CD4-positive, alpha-beta T cell treated with Interleukin-6 at 100 ng/mL for 8 hours (primary cell): ENCODE results near the gene PLD1.
"Not testable (repeated sequence)": the region's sequence is repeated elsewhere in the genome, so short reads cannot be mapped to it uniquely, and the experiment has no call there.

Experiments
- DNase-seq: peaks from one replicate; pipeline ENCODE4 v3.0.0-alpha.2; 2020; ENCODE audit warnings: mixed read lengths, low spot score

The PLD1 gene

GRCh38 chr3:171658841-171659240, 151.4 kb downstream of the PLD1 start:
- no peak for DNase-seq

DNA sequence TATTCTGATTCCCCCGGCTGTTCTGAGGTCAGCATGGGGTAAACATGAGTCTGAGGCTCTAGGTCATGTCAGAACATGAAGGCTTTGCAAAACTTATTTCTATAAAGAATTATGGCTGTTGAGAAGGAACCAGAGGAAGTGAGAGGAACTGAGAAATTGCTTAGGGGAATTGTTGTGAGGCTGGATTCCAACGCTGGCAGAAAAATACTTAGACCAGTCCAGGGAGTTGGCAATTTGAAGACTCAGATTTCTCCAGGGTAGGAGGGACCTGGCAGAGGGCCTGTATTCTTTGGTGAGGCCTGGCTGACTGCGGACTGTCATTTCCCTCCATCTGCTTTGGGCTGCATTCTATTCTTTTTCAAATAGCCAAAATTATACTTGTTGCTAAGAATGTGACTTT, 155.5 kb downstream of the PLD1 start:
- no peak for DNase-seq

- DNase-seq: no peak
Measured at GRCh38 chr3:171654326-171654725, 156.0 kb downstream of the PLD1 start.

DNA sequence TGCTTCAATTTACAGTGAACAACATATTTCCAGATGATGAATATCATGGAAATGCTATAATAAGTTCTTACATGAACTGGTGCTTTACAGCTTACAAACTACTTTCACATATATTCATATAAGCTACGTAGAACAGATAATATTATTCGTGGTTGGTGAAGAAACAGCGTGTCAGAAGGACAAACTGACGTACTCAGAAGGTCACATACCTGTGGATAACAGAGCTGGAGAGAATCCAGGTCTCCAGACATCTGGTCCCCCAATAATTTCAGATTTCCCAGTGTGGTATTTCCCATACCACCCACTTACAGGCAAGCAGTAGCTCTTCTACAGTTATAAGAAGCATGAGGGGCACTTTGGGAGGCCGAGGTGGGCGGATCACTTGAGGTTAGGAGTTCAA, 156.6 kb downstream of the PLD1 start:
- DNase-seq: no peak

- no peak for DNase-seq
Measured at GRCh38 chr3:171652932-171653331, 157.4 kb downstream of the PLD1 start.

GRCh38 chr3:171649911-171650592, 160.2 kb downstream of the PLD1 start:
- DNase-seq: no peak

GRCh38 chr3:171649267-171649666, 161.0 kb downstream of the PLD1 start:
- no peak for DNase-seq

DNA sequence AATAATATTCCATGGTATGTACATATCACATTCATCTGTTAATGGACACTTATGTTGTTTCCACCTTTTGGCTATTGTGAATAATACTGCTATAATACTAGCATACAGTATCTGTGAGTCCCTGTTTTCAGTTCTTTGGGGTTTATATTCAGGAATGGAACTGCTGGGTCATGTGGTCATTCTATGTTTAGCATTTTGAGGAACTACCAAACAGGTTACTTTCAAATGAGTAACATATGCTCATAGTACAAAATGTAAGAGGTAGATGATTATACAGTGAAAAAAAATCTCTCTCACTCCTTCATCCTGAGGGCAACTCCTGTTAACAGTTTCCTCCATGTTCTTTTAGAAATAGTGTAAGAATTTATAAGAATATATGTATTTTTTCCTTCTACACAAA, 162.2 kb downstream of the PLD1 start:
- no peak for DNase-seq

- DNase-seq: no peak
Measured at GRCh38 chr3:171646357-171647133, 163.7 kb downstream of the PLD1 start.

- DNase-seq: no peak
Measured at GRCh38 chr3:171644681-171645080, 165.6 kb downstream of the PLD1 start.

- DNase-seq: no peak
Measured at GRCh38 chr3:171643681-171644080, 166.6 kb downstream of the PLD1 start.

DNA sequence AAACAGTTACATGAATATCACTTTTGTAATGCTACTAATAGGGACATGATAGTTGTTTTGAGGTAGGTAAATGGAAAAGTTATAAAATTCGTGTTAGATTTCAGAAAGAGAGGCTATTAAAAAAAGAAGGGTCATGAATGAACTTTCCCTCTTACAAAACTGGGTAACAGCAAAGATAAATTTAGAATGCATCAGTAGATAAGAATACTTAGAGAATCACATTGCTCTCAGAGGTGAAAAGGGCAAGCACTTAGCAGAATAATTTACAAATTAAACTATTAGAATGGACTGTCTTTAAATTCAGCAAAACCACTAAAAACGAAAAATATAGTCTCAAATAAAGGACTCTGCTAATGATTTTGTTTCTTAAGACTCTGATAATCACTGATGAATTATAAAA, 167.2 kb downstream of the PLD1 start:
- DNase-seq: no peak

- no peak for DNase-seq
Measured at GRCh38 chr3:171640520-171641412, 169.5 kb downstream of the PLD1 start.

- no peak for DNase-seq
Measured at GRCh38 chr3:171636666-171637065, 173.6 kb downstream of the PLD1 start.

- no peak for DNase-seq
Measured at GRCh38 chr3:171632766-171633165, 177.5 kb downstream of the PLD1 start.

GRCh38 chr3:171626799-171627198, 183.5 kb downstream of the PLD1 start:
- not testable (repeated sequence) for DNase-seq

DNA sequence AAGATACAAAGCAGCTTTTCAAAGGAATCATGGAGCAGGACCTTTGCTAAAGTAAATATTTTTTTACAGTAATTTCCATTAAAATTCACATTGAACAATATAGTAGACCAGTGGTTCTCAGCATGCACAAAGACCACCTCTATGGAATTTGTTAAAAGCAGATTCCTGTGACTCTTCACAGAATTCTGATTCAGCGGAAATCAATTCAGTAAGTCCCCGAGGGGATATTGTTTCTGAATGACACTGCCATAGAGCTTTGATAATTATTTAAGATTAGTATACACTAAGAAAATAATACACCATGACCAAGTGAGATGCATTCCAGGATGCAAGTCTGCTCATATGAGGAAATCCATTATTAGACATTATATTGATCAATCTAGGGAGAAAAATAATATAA, 188.2 kb downstream of the PLD1 start:
- no peak for DNase-seq

- no peak for DNase-seq
Measured at GRCh38 chr3:171620825-171621434, 189.4 kb downstream of the PLD1 start.

DNA sequence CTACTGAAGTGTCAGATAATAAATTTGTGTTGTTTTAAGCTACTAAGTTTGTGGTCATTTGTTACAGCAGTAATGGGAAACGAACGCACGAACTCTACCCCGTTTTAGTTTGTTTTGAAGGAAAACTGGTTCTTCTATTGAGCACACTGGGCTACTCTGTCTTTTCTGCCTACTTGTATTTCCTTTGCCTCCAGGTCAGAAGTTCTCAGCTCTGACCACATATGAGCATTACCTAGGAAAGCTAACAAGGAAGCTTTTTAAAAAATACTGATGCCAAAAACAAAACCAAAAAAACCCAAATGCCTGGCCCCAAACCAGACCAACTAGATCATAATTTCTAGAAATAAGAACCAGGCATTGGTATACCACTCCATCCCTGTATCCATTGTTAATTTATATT, 193.5 kb downstream of the PLD1 start:
- no peak for DNase-seq

- no peak for DNase-seq
Measured at GRCh38 chr3:171615686-171616085, 194.6 kb downstream of the PLD1 start.

DNA sequence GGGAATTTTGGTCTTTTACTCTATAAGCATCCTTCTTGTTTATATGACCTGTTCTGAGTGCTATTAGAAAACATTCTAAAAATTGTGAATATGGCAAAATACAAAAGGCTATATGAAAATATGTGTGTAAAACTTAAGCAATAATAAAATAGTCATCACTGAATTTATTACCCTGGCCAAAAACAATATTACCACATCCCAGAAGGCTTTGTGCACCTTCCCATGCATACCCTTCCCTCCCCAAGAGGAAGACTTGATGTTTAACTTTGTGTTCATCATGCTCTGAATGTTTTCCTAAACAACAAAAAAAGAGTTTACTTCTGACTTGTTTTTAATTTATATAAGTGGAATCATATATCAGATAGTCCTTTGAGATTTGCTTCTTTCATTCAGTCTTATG, 195.0 kb downstream of the PLD1 start:
- no peak for DNase-seq

- no peak for DNase-seq
Measured at GRCh38 chr3:171614318-171614921, 195.9 kb downstream of the PLD1 start.
